Ectodermal cell (in vitro differentiated cells): ENCODE measurements around the gene MOCOS.
"Not testable (repeated sequence)": the region's sequence is repeated elsewhere in the genome, so short reads cannot be mapped to it uniquely, and the experiment has no call there.

Experiments used
- H3K27ac ChIP-seq: 2 replicates; pipeline ENCODE4 v1.7.0; 2013; ENCODE audit warnings: mild to moderate bottlenecking, low read depth, low read length; ENCODE audit not compliant: insufficient read depth, poor library complexity, severe bottlenecking
- H3K27me3 ChIP-seq: 2 replicates; pipeline ENCODE4 v1.7.0; 2013; ENCODE audit warnings: mild to moderate bottlenecking, low read length; ENCODE audit not compliant: insufficient read depth, control insufficient read depth, poor library complexity, severe bottlenecking
- H3K36me3 ChIP-seq: one replicate; pipeline ENCODE4 v1.7.0; 2013; ENCODE audit warnings: low read length; ENCODE audit not compliant: control insufficient read depth, insufficient read depth
- H3K4me1 ChIP-seq: one replicate; pipeline ENCODE4 v1.7.0; 2013; ENCODE audit warnings: low read length; ENCODE audit not compliant: control insufficient read depth, insufficient read depth
- H3K4me3 ChIP-seq: 2 replicates; pipeline ENCODE4 v1.7.0; 2013; ENCODE audit warnings: low read depth, low read length, control low read depth; ENCODE audit not compliant: insufficient read depth
- H3K9me3 ChIP-seq: 2 replicates; pipeline ENCODE4 v1.7.0; 2013; ENCODE audit warnings: mild to moderate bottlenecking, low read length, moderate library complexity; ENCODE audit not compliant: control insufficient read depth
- WGBS, 2 experiments: methylation state at CpG; one replicate each; pipeline ENCODE4 v1.1.7; 2013; ENCODE audit warnings: missing lambda C conversion rate in 2 of 2; 5-methylcytosine and 5-hydroxymethylcytosine counted together

The MOCOS gene

GRCh38 chr18:36155851-36156757 is 31.2 kb upstream of the MOCOS start:
- Histone ChIP-seq H3K9me3 (no peaks in the 10 kb centered on the region), H3K4me1 (no peaks in the 10 kb centered on the region), H3K36me3 (peaks cover 26% of the 10 kb centered on the region), H3K27me3 (no peaks in the 10 kb centered on the region), H3K27ac (no peak overlapping the region), H3K4me3 (no peak overlapping the region)
- WGBS, 2 experiments: 97% methylated on average over 7 of the region's 7 CpGs

GRCh38 chr18:36157441-36157840 is 29.9 kb upstream of the MOCOS start:
- Histone ChIP-seq H3K27ac (no peak overlapping the region), H3K27me3 (no peaks in the 10 kb centered on the region), H3K4me1 (no peaks in the 10 kb centered on the region), H3K36me3 (peaks cover 39% of the 10 kb centered on the region), H3K4me3 (no peak overlapping the region), H3K9me3 (no peaks in the 10 kb centered on the region)

GRCh38 chr18:36158266-36158867 is 28.9 kb upstream of the MOCOS start:
- WGBS, 2 experiments: 94 to 98% methylated on average over 3 to 5 of the region's 5 CpGs
- H3K36me3 ChIP-seq: peaks cover 37% of the 10 kb centered on the region
- no peaks in the 10 kb centered on the region for H3K9me3 ChIP-seq
- H3K27ac ChIP-seq: no peak overlapping the region
- H3K27me3 ChIP-seq: no peaks in the 10 kb centered on the region
- no peak overlapping the region for H3K4me3 ChIP-seq
- H3K4me1 ChIP-seq: no peaks in the 10 kb centered on the region

- Histone ChIP-seq H3K9me3 (no peaks in the 10 kb centered on the region), H3K4me1 (no peaks in the 10 kb centered on the region), H3K36me3 (peaks cover 42% of the 10 kb centered on the region), H3K27ac (no peak overlapping the region), H3K27me3 (no peaks in the 10 kb centered on the region), H3K4me3 (no peak overlapping the region)
- 90 to 94% methylated on average over 4 of the region's 4 CpGs for WGBS, 2 experiments
Measured at GRCh38 chr18:36160959-36161371, 26.3 kb upstream of the MOCOS start.

- H3K36me3 ChIP-seq: peaks cover 47% of the 10 kb centered on the region
- H3K9me3 ChIP-seq: no peaks in the 10 kb centered on the region
- H3K4me1 ChIP-seq: no peaks in the 10 kb centered on the region
- H3K27me3 ChIP-seq: no peaks in the 10 kb centered on the region
- no peak overlapping the region for H3K4me3 ChIP-seq
- no CpG with 5 or more reads among the region's 1 CpG for WGBS, 2 experiments
- H3K27ac ChIP-seq: no peak overlapping the region
Measured at GRCh38 chr18:36162981-36163380, 24.3 kb upstream of the MOCOS start.

- WGBS, 2 experiments: 90 to 96% methylated on average over 3 of the region's 3 CpGs
- Histone ChIP-seq H3K27ac (no peak overlapping the region), H3K36me3 (peaks cover 33% of the 10 kb centered on the region), H3K4me3 (no peak overlapping the region), H3K27me3 (no peaks in the 10 kb centered on the region), H3K4me1 (no peaks in the 10 kb centered on the region), H3K9me3 (no peaks in the 10 kb centered on the region)
Measured at GRCh38 chr18:36167692-36168218, 19.5 kb upstream of the MOCOS start.

GRCh38 chr18:36168296-36168695 is 19.0 kb upstream of the MOCOS start:
- H3K27me3 ChIP-seq, H3K9me3 ChIP-seq, H3K4me1 ChIP-seq, H3K27ac ChIP-seq, H3K4me3 ChIP-seq: not testable (repeated sequence)
- H3K36me3 ChIP-seq: peaks cover 35% of the 10 kb centered on the region
- 92 to 95% methylated on average over 3 of the region's 3 CpGs for whole genome bisulfite sequencing, 2 experiments

- Histone ChIP-seq H3K4me1 (no peaks in the 10 kb centered on the region), H3K9me3 (no peaks in the 10 kb centered on the region), H3K27me3 (no peaks in the 10 kb centered on the region), H3K4me3 (no peak overlapping the region), H3K27ac (no peak overlapping the region), H3K36me3 (peaks cover 41% of the 10 kb centered on the region)
- 94 to 95% methylated on average over 5 of the region's 5 CpGs for WGBS, 2 experiments
Measured at GRCh38 chr18:36169938-36170337, 17.4 kb upstream of the MOCOS start.

- H3K27me3 ChIP-seq: no peaks in the 10 kb centered on the region
- H3K27ac ChIP-seq: no peak overlapping the region
- H3K9me3 ChIP-seq: no peaks in the 10 kb centered on the region
- 96 to 100% methylated on average over 1 of the region's 1 CpG for WGBS, 2 experiments
- H3K4me1 ChIP-seq: no peaks in the 10 kb centered on the region
- peaks cover 36% of the 10 kb centered on the region for H3K36me3 ChIP-seq
- no peak overlapping the region for H3K4me3 ChIP-seq
Measured at GRCh38 chr18:36175481-36175880, 11.8 kb upstream of the MOCOS start.

- 97 to 98% methylated on average over 2 of the region's 2 CpGs for WGBS, 2 experiments
Measured at GRCh38 chr18:36176177-36176584, 11.1 kb upstream of the MOCOS start.

More at GRCh38 chr18:36176177-36176584, 11.1 kb upstream of the MOCOS start:
- H3K27me3 ChIP-seq: no peaks in the 10 kb centered on the region
- H3K27ac ChIP-seq: no peak overlapping the region
- H3K4me3 ChIP-seq: no peak overlapping the region
- H3K36me3 ChIP-seq: peaks cover 36% of the 10 kb centered on the region
- H3K9me3 ChIP-seq: no peaks in the 10 kb centered on the region
- no peaks in the 10 kb centered on the region for H3K4me1 ChIP-seq
